T-helper 17 cell (primary cell): ENCODE results near the gene CCDC116. TPM values are rescaled to one million over a fixed set of nuclear protein-coding genes. Genes with fewer than 3 reads are reported as not detected.
"Not testable (repeated sequence)": the region's sequence is repeated elsewhere in the genome, so short reads cannot be mapped to it uniquely, and the experiment has no call there.

Source experiments
- ATAC-seq: fragments of 150-1000 bp; cut with Tn5 transposase; 2 replicates; pipeline ENCODE4 v1.10.0; 2021; ENCODE audit warnings: mild to moderate bottlenecking, moderate library complexity
- DNase-seq, 3 donors: peaks; one replicate each; pipeline versions ENCODE4 v3.0.0 to v3.0.0-alpha.2; 2020 to 2021
- H3K9me3 ChIP-seq: one replicate; pipeline ENCODE4 v1.7.0; 2013; ENCODE audit warnings: low read length, mild to moderate bottlenecking; ENCODE audit not compliant: control insufficient read depth, poor library complexity, severe bottlenecking
- H3K27ac Mint-ChIP-seq: one replicate; pipeline ENCODE4 v1.8.0; 2022; ENCODE audit warnings: mild to moderate bottlenecking, moderate library complexity, mixed read lengths
- H3K27me3 Mint-ChIP-seq: one replicate; pipeline ENCODE4 v1.8.0; 2022; ENCODE audit warnings: mixed read lengths
- H3K36me3 Mint-ChIP-seq: one replicate; pipeline ENCODE4 v1.8.0; 2022; ENCODE audit warnings: low read depth, mixed read lengths
- H3K4me1 Mint-ChIP-seq: one replicate; pipeline ENCODE4 v1.8.0; 2022; ENCODE audit warnings: mild to moderate bottlenecking, mixed read lengths
- H3K4me3 Mint-ChIP-seq: one replicate; pipeline ENCODE4 v1.8.0; 2022; ENCODE audit warnings: mild to moderate bottlenecking, moderate library complexity, mixed read lengths
- total RNA-seq, 4 donors: library from RNA in 2 of 4; stranded (reverse) in 2 of 4; gene quantifications; one replicate each; pipeline ENCODE4 v1.2.3 and lab custom pipeline; 2022 to 2026

The CCDC116 gene
- total RNA-seq, 2 donors from 2014 or later = 0.13 TPM; not detected in 1

GRCh38 chr22:21677606-21678443 is 45.3 kb downstream of the CCDC116 start:
- ATAC-seq = no peak
- no peak overlapping the region for H3K27ac Mint-ChIP-seq
- DNase-seq = no peak
- peaks cover 2% of the 10 kb centered on the region for H3K36me3 Mint-ChIP-seq
- H3K4me1 Mint-ChIP-seq = peaks cover 5% of the 10 kb centered on the region
- no peaks in the 10 kb centered on the region for H3K27me3 Mint-ChIP-seq
- no peaks in the 10 kb centered on the region for H3K9me3 ChIP-seq
- H3K4me3 Mint-ChIP-seq = no peak overlapping the region

GRCh38 chr22:21678842-21679241 is 46.3 kb downstream of the CCDC116 start:
- H3K27ac Mint-ChIP-seq, DNase-seq, H3K9me3 ChIP-seq, H3K4me1 Mint-ChIP-seq, H3K27me3 Mint-ChIP-seq, H3K4me3 Mint-ChIP-seq, ATAC-seq, H3K36me3 Mint-ChIP-seq: not testable (repeated sequence)

- no peaks in the 10 kb centered on the region for H3K9me3 ChIP-seq
- Mint-ChIP-seq H3K27ac (no peak overlapping the region), H3K27me3 (no peaks in the 10 kb centered on the region), H3K4me3 (no peak overlapping the region), H3K4me1 (peaks cover 2% of the 10 kb centered on the region), H3K36me3 (peaks cover 2% of the 10 kb centered on the region)
- no peak for DNase-seq
- ATAC-seq = no peak
Measured at GRCh38 chr22:21679383-21679782, 46.8 kb downstream of the CCDC116 start.

- Mint-ChIP-seq H3K27me3 (no peaks in the 10 kb centered on the region), H3K27ac (no peak overlapping the region), H3K36me3 (peaks cover 5% of the 10 kb centered on the region), H3K4me1 (peaks cover 2% of the 10 kb centered on the region), H3K4me3 (no peak overlapping the region)
- DNase-seq (no peak), ATAC-seq (no peak)
- H3K9me3 ChIP-seq = no peaks in the 10 kb centered on the region
Measured at GRCh38 chr22:21680830-21681565, 48.4 kb downstream of the CCDC116 start.

GRCh38 chr22:21681566-21682370 is 49.2 kb downstream of the CCDC116 start:
- H3K36me3 Mint-ChIP-seq = peaks cover 5% of the 10 kb centered on the region
- H3K27ac Mint-ChIP-seq = no peak overlapping the region

GRCh38 chr22:21682385-21683175 is 50.0 kb downstream of the CCDC116 start:
- DNase-seq = no peak
- H3K27ac Mint-ChIP-seq = no peak overlapping the region
- no peaks in the 10 kb centered on the region for H3K27me3 Mint-ChIP-seq
- peaks cover 2% of the 10 kb centered on the region for H3K4me1 Mint-ChIP-seq
- no peak overlapping the region for H3K4me3 Mint-ChIP-seq
- no peak for ATAC-seq
- peaks cover 5% of the 10 kb centered on the region for H3K36me3 Mint-ChIP-seq
- no peaks in the 10 kb centered on the region for H3K9me3 ChIP-seq

More at GRCh38 chr22:21681566-21682370, 49.2 kb downstream of the CCDC116 start:
- Mint-ChIP-seq H3K27me3 (no peaks in the 10 kb centered on the region), H3K4me3 (no peak overlapping the region), H3K4me1 (peaks cover 2% of the 10 kb centered on the region)
- DNase-seq (no peak), ATAC-seq (no peak)
- no peaks in the 10 kb centered on the region for H3K9me3 ChIP-seq

- no peak overlapping the region for H3K27ac Mint-ChIP-seq
- no peak for DNase-seq
- peaks cover 5% of the 10 kb centered on the region for H3K36me3 Mint-ChIP-seq
- no peak for ATAC-seq
- peaks cover 2% of the 10 kb centered on the region for H3K4me1 Mint-ChIP-seq
- no peak overlapping the region for H3K4me3 Mint-ChIP-seq
- H3K27me3 Mint-ChIP-seq = no peaks in the 10 kb centered on the region
- no peaks in the 10 kb centered on the region for H3K9me3 ChIP-seq
Measured at GRCh38 chr22:21683401-21683811, 50.8 kb downstream of the CCDC116 start.

GRCh38 chr22:21684492-21685163 is 52.1 kb downstream of the CCDC116 start:
- Mint-ChIP-seq H3K4me1 (no peaks in the 10 kb centered on the region), H3K36me3 (peaks cover 5% of the 10 kb centered on the region), H3K27ac (no peak overlapping the region), H3K4me3 (no peak overlapping the region), H3K27me3 (no peaks in the 10 kb centered on the region)
- no peak for DNase-seq
- no peak for ATAC-seq
- no peaks in the 10 kb centered on the region for H3K9me3 ChIP-seq

- Mint-ChIP-seq H3K27me3 (no peaks in the 10 kb centered on the region), H3K27ac (no peak overlapping the region), H3K36me3 (peaks cover 5% of the 10 kb centered on the region), H3K4me1 (no peaks in the 10 kb centered on the region), H3K4me3 (no peak overlapping the region)
- DNase-seq (no peak), ATAC-seq (no peak)
- H3K9me3 ChIP-seq = no peaks in the 10 kb centered on the region
Measured at GRCh38 chr22:21685164-21685513, 52.6 kb downstream of the CCDC116 start.

GRCh38 chr22:21686193-21686608 is 53.6 kb downstream of the CCDC116 start:
- no peaks in the 10 kb centered on the region for H3K9me3 ChIP-seq
- H3K27me3 Mint-ChIP-seq = no peaks in the 10 kb centered on the region
- ATAC-seq = no peak
- peaks cover 5% of the 10 kb centered on the region for H3K36me3 Mint-ChIP-seq
- no peak overlapping the region for H3K27ac Mint-ChIP-seq
- DNase-seq = no peak
- H3K4me1 Mint-ChIP-seq = peaks cover 2% of the 10 kb centered on the region
- H3K4me3 Mint-ChIP-seq = no peak overlapping the region
